Colonic mucosa (tissue), 4 donors: Measurements from ENCODE around the gene MAGEC1. TPM values are rescaled to one million over a fixed set of nuclear protein-coding genes. Genes with fewer than 3 reads are reported as not detected.

Experiments used
- DNase-seq: peaks from one replicate; pipeline ENCODE4 v3.0.0-alpha.2; 2020
- H3K27ac ChIP-seq: fragments of 200-600 bp; one replicate; pipeline ENCODE4 v1.8.0; 2021
- H3K27me3 ChIP-seq: fragments of 200-600 bp; one replicate; pipeline ENCODE4 v1.8.0; 2021
- H3K36me3 ChIP-seq: fragments of 200-600 bp; one replicate; pipeline ENCODE4 v1.8.0; 2021
- H3K4me1 ChIP-seq: fragments of 200-600 bp; one replicate; pipeline ENCODE4 v1.8.0; 2021; ENCODE audit warnings: mild to moderate bottlenecking
- H3K4me3 ChIP-seq: fragments of 200-600 bp; one replicate; pipeline ENCODE4 v1.8.0; 2021
- H3K9ac ChIP-seq, 2 donors: one replicate each; pipeline ENCODE4 v1.7.0; 2013; ENCODE audit warnings: control low read depth in 2 of 2, low read depth in 2 of 2, low read length in 2 of 2
- H3K9me3 ChIP-seq: fragments of 200-600 bp; one replicate; pipeline ENCODE4 v1.8.0; 2021
- intact Hi-C: fragments of 100-400 bp; cut with DNase I; formaldehyde crosslinking; loops from one replicate; pipeline ENCODE4 v1.14.1; 2022
- total RNA-seq, 2 donors: library from RNA; stranded (reverse); fragmentation: NEBNext Ultra II Directional in 1 of 2; extraction: Animal tissue kit (Norgen Biotek cat#: 25700) in 1 of 2; gene quantifications; one replicate each; pipeline ENCODE4 v1.2.1, GENCODE V29; 2021
- TF ChIP-seq, protein P1 (sequence below): fragments of 200-600 bp; IDR thresholded peaks from one replicate; pipeline ENCODE4 v1.8.0; 2022; ENCODE audit warnings: antibody characterized with exemption, mild to moderate bottlenecking
- donor health status: healthy.
- donor health status: DM: no; HTN: no; CAD: no.
- donor health status: DM: no; HTN: no; CAD: no.

The MAGEC1 gene
- total RNA-seq, 2 donors from 2014 or later = not detected

DNA sequence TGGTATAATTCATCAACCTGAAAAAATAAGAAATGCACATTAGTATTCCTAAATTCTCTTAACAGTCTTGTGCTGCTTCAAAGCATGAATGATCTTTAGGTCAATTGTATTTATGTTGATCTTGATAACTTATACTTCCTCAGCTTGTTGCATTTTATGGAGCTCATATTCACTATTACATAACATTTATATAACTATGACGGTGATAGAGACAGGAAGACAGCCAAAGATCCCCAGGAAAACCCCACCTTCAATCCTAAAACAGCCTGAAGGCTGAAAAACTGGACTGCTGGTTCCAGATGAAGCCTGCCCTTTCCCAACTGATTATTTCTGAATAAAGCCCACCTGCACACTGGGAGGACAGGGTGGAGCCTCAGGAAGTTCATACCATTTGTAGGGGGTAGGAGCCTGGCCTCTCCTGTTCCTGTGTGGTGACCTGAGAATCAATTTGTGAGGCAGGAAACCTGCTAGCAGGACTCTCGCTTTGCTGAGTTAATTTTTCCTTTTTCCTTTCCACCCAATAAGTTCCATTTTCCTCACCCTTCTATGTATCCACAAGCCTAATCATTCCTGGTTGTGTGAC lies 30.5 kb downstream of the MAGEC1 start:
- Histone ChIP-seq H3K4me3 (no peak overlapping the region), H3K36me3 (no peaks in the 10 kb centered on the region), H3K9ac (no peak overlapping the region), H3K27ac (no peak overlapping the region), H3K9me3 (no peaks in the 10 kb centered on the region), H3K4me1 (no peaks in the 10 kb centered on the region), H3K27me3 (no peaks in the 10 kb centered on the region)
- DNase-seq = no peak
- TF ChIP-seq, protein P1, sequence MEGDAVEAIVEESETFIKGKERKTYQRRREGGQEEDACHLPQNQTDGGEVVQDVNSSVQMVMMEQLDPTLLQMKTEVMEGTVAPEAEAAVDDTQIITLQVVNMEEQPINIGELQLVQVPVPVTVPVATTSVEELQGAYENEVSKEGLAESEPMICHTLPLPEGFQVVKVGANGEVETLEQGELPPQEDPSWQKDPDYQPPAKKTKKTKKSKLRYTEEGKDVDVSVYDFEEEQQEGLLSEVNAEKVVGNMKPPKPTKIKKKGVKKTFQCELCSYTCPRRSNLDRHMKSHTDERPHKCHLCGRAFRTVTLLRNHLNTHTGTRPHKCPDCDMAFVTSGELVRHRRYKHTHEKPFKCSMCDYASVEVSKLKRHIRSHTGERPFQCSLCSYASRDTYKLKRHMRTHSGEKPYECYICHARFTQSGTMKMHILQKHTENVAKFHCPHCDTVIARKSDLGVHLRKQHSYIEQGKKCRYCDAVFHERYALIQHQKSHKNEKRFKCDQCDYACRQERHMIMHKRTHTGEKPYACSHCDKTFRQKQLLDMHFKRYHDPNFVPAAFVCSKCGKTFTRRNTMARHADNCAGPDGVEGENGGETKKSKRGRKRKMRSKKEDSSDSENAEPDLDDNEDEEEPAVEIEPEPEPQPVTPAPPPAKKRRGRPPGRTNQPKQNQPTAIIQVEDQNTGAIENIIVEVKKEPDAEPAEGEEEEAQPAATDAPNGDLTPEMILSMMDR = no peak
- intact Hi-C loops = no loop called here

- Histone ChIP-seq H3K27ac (no peak overlapping the region), H3K4me1 (no peaks in the 10 kb centered on the region), H3K4me3 (no peak overlapping the region), H3K36me3 (no peaks in the 10 kb centered on the region), H3K9me3 (no peaks in the 10 kb centered on the region), H3K9ac (no peak overlapping the region), H3K27me3 (no peaks in the 10 kb centered on the region)
- intact Hi-C loops = no loop called here
- DNase-seq = no peak
- TF ChIP-seq, protein P1 = no peak
Measured at GRCh38 chrX:141935645-141936044, 32.0 kb downstream of the MAGEC1 start.

DNA sequence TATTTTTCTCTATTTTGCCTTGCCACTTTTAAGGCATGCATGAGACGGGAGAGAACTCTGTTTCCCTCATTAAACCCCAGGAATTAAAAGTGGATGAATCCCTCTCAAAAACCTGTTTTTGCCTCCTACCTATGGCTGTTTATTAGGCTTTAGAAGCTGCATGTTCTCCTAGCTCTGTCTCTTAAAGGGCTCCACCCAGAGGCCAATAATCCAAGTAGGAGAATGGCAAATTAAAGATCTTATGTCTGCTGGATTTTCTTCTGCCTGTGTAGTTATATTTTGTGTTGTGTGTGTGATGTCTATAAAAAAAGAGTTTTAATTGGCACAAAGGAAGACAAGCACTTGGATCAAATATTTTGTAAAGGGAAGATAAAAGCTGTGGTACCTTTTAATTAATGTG lies 32.4 kb downstream of the MAGEC1 start:
- intact Hi-C loops = no loop called here
- no peaks in the 10 kb centered on the region for H3K27me3 ChIP-seq
- no peaks in the 10 kb centered on the region for H3K4me1 ChIP-seq
- TF ChIP-seq, protein P1 = no peak
- no peak overlapping the region for H3K4me3 ChIP-seq
- H3K27ac ChIP-seq = no peak overlapping the region
- no peaks in the 10 kb centered on the region for H3K9me3 ChIP-seq
- no peak overlapping the region for H3K9ac ChIP-seq
- DNase-seq = no peak
- H3K36me3 ChIP-seq = no peaks in the 10 kb centered on the region

DNA sequence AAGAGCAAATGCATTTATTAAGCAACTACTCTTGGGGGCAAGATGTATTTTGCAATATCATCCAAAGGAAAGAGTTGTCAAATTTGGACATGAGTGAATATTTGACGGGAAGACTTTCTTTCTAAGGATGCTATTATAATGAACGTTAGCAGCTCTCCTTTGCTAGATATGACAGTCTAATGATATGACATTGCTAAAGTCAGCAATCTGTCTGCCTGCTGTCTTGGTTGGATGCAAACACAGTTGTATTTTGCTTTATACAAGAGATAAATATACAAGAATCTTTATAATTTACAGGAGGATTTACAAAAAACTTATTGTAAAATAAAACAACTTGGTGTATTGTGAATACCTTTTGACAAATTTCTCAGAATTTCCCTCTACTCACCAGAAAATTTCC lies 37.5 kb downstream of the MAGEC1 start:
- TF ChIP-seq, protein P1 = no peak
- no peaks in the 10 kb centered on the region for H3K9me3 ChIP-seq
- intact Hi-C loops = no loop called here

DNA sequence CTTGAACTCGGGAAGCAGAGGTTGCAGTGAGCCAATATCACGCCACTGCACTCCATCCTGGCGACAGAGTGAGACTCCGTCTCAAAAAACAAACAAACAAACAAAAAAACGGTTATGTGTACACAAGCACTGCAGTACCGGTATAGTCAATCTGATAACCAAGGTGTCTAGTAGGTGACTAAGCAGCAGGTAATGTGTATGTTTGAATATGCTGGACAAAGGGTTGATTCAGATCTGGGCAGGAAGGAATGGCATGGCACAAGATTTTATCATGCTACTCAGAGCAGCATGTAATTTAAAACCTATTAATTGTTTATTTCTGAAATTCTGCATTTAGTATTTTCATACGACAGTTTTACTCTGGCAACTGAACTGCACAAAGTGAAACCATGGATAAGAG lies 41.7 kb downstream of the MAGEC1 start:
- H3K4me3 ChIP-seq = no peak overlapping the region
- no peaks in the 10 kb centered on the region for H3K27me3 ChIP-seq
- TF ChIP-seq, protein P1 = no peak
- DNase-seq = no peak
- H3K9me3 ChIP-seq = no peaks in the 10 kb centered on the region
- no peaks in the 10 kb centered on the region for H3K4me1 ChIP-seq
- no peak overlapping the region for H3K9ac ChIP-seq
- no peaks in the 10 kb centered on the region for H3K36me3 ChIP-seq
- intact Hi-C loops = no loop called here
- no peak overlapping the region for H3K27ac ChIP-seq

More for the DNA sequence above, 37.5 kb downstream of the MAGEC1 start:
- Histone ChIP-seq H3K27ac (no peak overlapping the region), H3K4me3 (no peak overlapping the region), H3K36me3 (no peaks in the 10 kb centered on the region), H3K9ac (no peak overlapping the region), H3K4me1 (no peaks in the 10 kb centered on the region), H3K27me3 (no peaks in the 10 kb centered on the region)
- DNase-seq = no peak
